ENCODE data around the gene LPP. TPM values are rescaled to one million over a fixed set of nuclear protein-coding genes. Genes with fewer than 3 reads are reported as not detected.

LPP gene
- total RNA-seq, 4 donors from 2014 or later, result 183 to 293 (median 242) TPM

GRCh38 chr3:188778091-188778852 lies 624.3 kb downstream of the LPP start:
- DNase-seq (ENCODE audit: low spot score in 2 of 2), result no peak
- Histone ChIP-seq H3K27me3 (no peaks in the 10 kb centered on the region), H3K4me1 (peaks cover 0 to 57% (median 32%) of the 10 kb centered on the region in 4 donors), H3K36me3 (no peaks in the 10 kb centered on the region), H3K27ac (no peak overlapping the region), H3K9me3 (no peaks in the 10 kb centered on the region), H3K4me3 (no peak overlapping the region)
- TF ChIP-seq CTCF (IDR thresholded peaks at IDR 0.05) (no peak), POLR2A (IDR thresholded peaks at IDR 0.05) (no peak), EP300 (IDR thresholded peaks at IDR 0.05) (no peak)
- WGBS, 2 donors, result 85 to 89% methylated on average over 1 of the region's 1 CpG

GRCh38 chr3:188779281-188779980 lies 625.5 kb downstream of the LPP start:
- TF ChIP-seq EP300 (IDR thresholded peaks at IDR 0.05) (peak in 1 of 2 donors; percentile 30), POLR2A (IDR thresholded peaks at IDR 0.05) (no peak)
- WGBS, 2 donors, result 70 to 73% methylated on average over 8 of the region's 8 CpGs
- no peaks in the 10 kb centered on the region for H3K36me3 ChIP-seq
- peak overlapping the region in 3 of 4 donors; percentile 67 to 88 (median 82) for H3K27ac ChIP-seq
- DNase-seq (ENCODE audit: low spot score in 2 of 2), result peak in 1 of 2 donors; percentile 39
- H3K4me3 ChIP-seq, result no peak overlapping the region
- no peaks in the 10 kb centered on the region for H3K27me3 ChIP-seq
- H3K9me3 ChIP-seq, result no peaks in the 10 kb centered on the region
- H3K4me1 ChIP-seq, result peaks cover 0 to 57% (median 32%) of the 10 kb centered on the region in 4 donors

- Histone ChIP-seq H3K4me3 (no peak overlapping the region), H3K27ac (peak overlapping the region; percentile 26 to 88 (median 74)), H3K36me3 (no peaks in the 10 kb centered on the region), H3K27me3 (no peaks in the 10 kb centered on the region), H3K4me1 (peaks cover 0 to 57% (median 32%) of the 10 kb centered on the region in 4 donors), H3K9me3 (no peaks in the 10 kb centered on the region)
- WGBS, 2 donors, result 64 to 70% methylated on average over 5 of the region's 5 CpGs
- DNase-seq (ENCODE audit: low spot score in 2 of 2), result peak in 1 of 2 donors; percentile 80
- no peak for TF ChIP-seq POLR2A (IDR thresholded peaks at IDR 0.05)
- TF ChIP-seq CTCF (IDR thresholded peaks at IDR 0.05), result peak in 1 of 5 experiments; percentile 22
- peak; percentile 84 to 99 for TF ChIP-seq EP300 (IDR thresholded peaks at IDR 0.05)
Observed at GRCh38 chr3:188780193-188781147, 626.5 kb downstream of the LPP start.

GRCh38 chr3:188782613-188783124 lies 628.7 kb downstream of the LPP start:
- TF ChIP-seq POLR2A (IDR thresholded peaks at IDR 0.05), result no peak
- TF ChIP-seq EP300 (IDR thresholded peaks at IDR 0.05), result no peak
- no peak for TF ChIP-seq CTCF (IDR thresholded peaks at IDR 0.05)
- 34 to 48% methylated on average over 2 of the region's 2 CpGs for WGBS, 2 donors
- H3K4me1 ChIP-seq, result peaks cover 0 to 54% (median 32%) of the 10 kb centered on the region in 4 donors
- no peak for DNase-seq (ENCODE audit: low spot score in 2 of 2)
- H3K27ac ChIP-seq, result peak overlapping the region in 3 of 4 donors; percentile 17 to 88 (median 82)
- no peaks in the 10 kb centered on the region for H3K27me3 ChIP-seq
- H3K36me3 ChIP-seq, result no peaks in the 10 kb centered on the region
- H3K4me3 ChIP-seq, result no peak overlapping the region
- no peaks in the 10 kb centered on the region for H3K9me3 ChIP-seq

- no peak for DNase-seq (ENCODE audit: low spot score in 2 of 2)
- WGBS, 2 donors, result 88 to 90% methylated on average over 2 of the region's 2 CpGs
- TF ChIP-seq EP300 (IDR thresholded peaks at IDR 0.05) (no peak), POLR2A (IDR thresholded peaks at IDR 0.05) (no peak), CTCF (IDR thresholded peaks at IDR 0.05) (no peak)
- H3K9me3 ChIP-seq, result no peaks in the 10 kb centered on the region
- no peak overlapping the region for H3K27ac ChIP-seq
- H3K36me3 ChIP-seq, result no peaks in the 10 kb centered on the region
- no peak overlapping the region for H3K4me3 ChIP-seq
- peaks cover 0 to 26% (median 7%) of the 10 kb centered on the region in 4 donors for H3K4me1 ChIP-seq
- no peaks in the 10 kb centered on the region for H3K27me3 ChIP-seq
Observed at GRCh38 chr3:188786424-188786823, 632.5 kb downstream of the LPP start.

Measured in tibial nerve (tissue), 4 donors.